K562 (cell line): ENCODE measurements around the gene TLR6. TPM values are rescaled to one million over a fixed set of nuclear protein-coding genes. Genes with fewer than 3 reads are reported as not detected.

Experiments used
- ATAC-seq: fragments of 200-7000 bp; cut with Tn5 transposase; 3 replicates; pipeline ENCODE4 v1.9.1; 2020; ENCODE audit warnings: moderate library complexity
- BruUV-seq: library from RNA; stranded (reverse); fragments of 400-500 nt; replicated peaks from 2 replicates; lab custom pipeline; 2021; lab: Mats Ljungman, UMichigan
- CTCF ChIA-PET: fragments of 300-600 bp; formaldehyde crosslinking; extraction: SDS; loops from one replicate; lab custom pipeline; 2021; ENCODE audit warnings: low intra/inter-chr PET ratio; lab: Yijun Ruan, JAX
- POLR2A ChIA-PET: fragments of 300-600, 350-650 bp; sonication (Branson Sonifier 250); formaldehyde crosslinking; extraction: SDS; loops from one replicate; lab custom pipeline; 2021; ENCODE audit warnings: antibody characterized with exemption, inconsistent platforms; lab: Yijun Ruan, JAX
- DNase-seq, 4 experiments: peaks; one replicate each; pipeline versions ENCODE4 v3.0.0 to v3.0.0-alpha.2; 2011 to 2018; ENCODE audit warnings: low spot score in 3 of 4, mixed read lengths in 3 of 4; ENCODE audit errors: extremely low read depth in 1 of 4
- FAIRE-seq: peaks from 2 replicates; lab custom pipeline; 2011; peaks lifted over from hg19 to GRCh38; lab: Jason Lieb, UNC
- H2AFZ ChIP-seq: 2 replicates; pipeline ENCODE4 v1.6.0; 2011; ENCODE audit warnings: low read depth, low read length, control low read depth, inconsistent platforms
- H3K27ac ChIP-seq: fragments of 200-600 bp; 3 replicates; pipeline ENCODE4 v1.8.0; 2011; ENCODE audit warnings: low read depth, mild to moderate bottlenecking, control low read depth, inconsistent platforms, low read length, moderate library complexity, mixed read lengths; ENCODE audit errors: extremely low read depth
- H3K27me3 ChIP-seq, 2 experiments: fragments of 300-600 bp in 1 of 2; 2 replicates in 1 of 2; 3 replicates in 1 of 2; pipeline versions ENCODE4 v1.6.0 to v1.8.0; 2011; ENCODE audit warnings: inconsistent platforms in 2 of 2, low read length in 2 of 2, mild to moderate bottlenecking in 1 of 2, mixed read lengths in 1 of 2, moderate library complexity in 1 of 2; ENCODE audit not compliant: control insufficient read depth in 2 of 2, insufficient read depth in 2 of 2
- H3K36me3 ChIP-seq: fragments of 300-600 bp; 3 replicates; pipeline ENCODE4 v1.8.0; 2011; ENCODE audit warnings: mild to moderate bottlenecking, low read length, inconsistent platforms; ENCODE audit not compliant: control insufficient read depth, insufficient read depth
- H3K4me1 ChIP-seq, 2 experiments: fragments of 200-600 bp in 1 of 2; replicated peaks in 1 of 2; 2 replicates in 1 of 2; 3 replicates in 1 of 2; pipeline versions ENCODE4 v1.5.1 to v1.8.0; 2011; ENCODE audit warnings: inconsistent platforms in 2 of 2, low read length in 2 of 2, mild to moderate bottlenecking in 1 of 2, mixed read lengths in 1 of 2, moderate library complexity in 1 of 2; ENCODE audit not compliant: control insufficient read depth in 2 of 2, insufficient read depth in 2 of 2
- H3K4me2 ChIP-seq: 2 replicates; pipeline ENCODE4 v1.6.1; 2011; ENCODE audit warnings: low read length, control low read depth, inconsistent platforms, mixed read lengths; ENCODE audit not compliant: insufficient read depth
- H3K4me3 ChIP-seq: fragments of 200-600 bp; sonication (generic), shearing (Covaris generic); 2 replicates; pipeline ENCODE4 v1.5.1; 2016; ENCODE audit warnings: control low read depth, inconsistent platforms
- H3K79me2 ChIP-seq: fragments of 200-600 bp; 3 replicates; pipeline ENCODE4 v1.8.0; 2011; ENCODE audit warnings: low read length, inconsistent platforms; ENCODE audit not compliant: control insufficient read depth, insufficient read depth
- H3K9ac ChIP-seq, 2 experiments: 2 replicates each; pipeline versions ENCODE4 v1.6.0 to v1.6.1; 2011; ENCODE audit warnings: low read depth in 2 of 2, low read length in 2 of 2, control low read depth in 1 of 2, inconsistent platforms in 1 of 2, mild to moderate bottlenecking in 1 of 2, mixed read lengths in 1 of 2; ENCODE audit not compliant: insufficient read depth in 1 of 2
- H3K9me1 ChIP-seq: one replicate; pipeline ENCODE4 v1.6.0; 2011; ENCODE audit warnings: inconsistent platforms, mild to moderate bottlenecking, low read length, moderate library complexity; ENCODE audit not compliant: control insufficient read depth, insufficient read depth
- H3K9me3 ChIP-seq: replicated peaks from 2 replicates; pipeline ENCODE4 v1.5.1; 2011; ENCODE audit warnings: low read depth, low read length, inconsistent platforms; ENCODE audit not compliant: control insufficient read depth, insufficient read depth
- H4K20me1 ChIP-seq: replicated peaks from 2 replicates; pipeline ENCODE4 v1.6.1; 2011; ENCODE audit warnings: low read length, inconsistent platforms, mixed read lengths; ENCODE audit not compliant: control insufficient read depth, insufficient read depth
- BACH1 ChIP-seq: fragments of 200-800 bp; sonication (Bioruptor generic); IDR thresholded peaks from 2 replicates; pipeline ENCODE4 v1.6.1; 2016; ENCODE audit warnings: missing genetic modification characterization, missing compliant biosample characterization
- CBFA2T3 ChIP-seq: fragments of 450-650 bp; IDR thresholded peaks from 2 replicates; pipeline ENCODE4 v1.6.1; 2017
- CEBPB ChIP-seq: fragments of 450-650 bp; IDR thresholded peaks from 2 replicates; pipeline ENCODE4 v1.6.1; 2016; ENCODE audit warnings: missing genetic modification characterization, missing compliant biosample characterization
- DNMT1 ChIP-seq: fragments of 450-650 bp; IDR thresholded peaks from 2 replicates; pipeline ENCODE4 v1.6.1; 2016; ENCODE audit warnings: antibody characterized with exemption, mild to moderate bottlenecking
- ELF2 ChIP-seq: fragments of 250-450 bp; sonication (Bioruptor Pico); IDR thresholded peaks from 2 replicates; pipeline ENCODE4 v1.5.0; 2021; ENCODE audit warnings: mild to moderate bottlenecking
- SMAD1 ChIP-seq: fragments of 150-350 bp; IDR thresholded peaks from 2 replicates; pipeline ENCODE4 v1.6.1; 2014; ENCODE audit warnings: low read length, low read depth; ENCODE audit not compliant: partially characterized antibody
- SMC3 ChIP-seq: conservative IDR thresholded peaks from 2 replicates; pipeline ENCODE4 v1.6.1; 2011; ENCODE audit warnings: low read depth, low read length, improper control_type of control experiment; ENCODE audit not compliant: insufficient read depth
- TAF15 ChIP-seq: fragments of 200-400 bp; formaldehyde crosslinking; IDR thresholded peaks from 2 replicates; pipeline ENCODE4 v1.6.1; 2017; ENCODE audit warnings: mild to moderate bottlenecking, low read depth, low read length, moderate library complexity
- TBL1XR1 ChIP-seq, 2 experiments: IDR thresholded peaks; 2 replicates each; pipeline ENCODE4 v1.6.1; 2012; ENCODE audit warnings: improper control_type of control experiment in 2 of 2, low read length in 2 of 2, mild to moderate bottlenecking in 1 of 2
- TEAD2 ChIP-seq: fragments of 450-650 bp; IDR thresholded peaks from 2 replicates; pipeline ENCODE4 v1.6.1; 2016; ENCODE audit warnings: missing genetic modification characterization, control low read depth, missing compliant biosample characterization
- XRCC3 ChIP-seq: fragments of 450-650 bp; IDR thresholded peaks from 2 replicates; pipeline ENCODE4 v1.6.1; 2017; ENCODE audit warnings: mild to moderate bottlenecking, moderate library complexity
- ZBED1 ChIP-seq: IDR thresholded peaks from 2 replicates; pipeline ENCODE4 v1.6.1; 2014
- ZNF217 ChIP-seq: sonication (generic); formaldehyde crosslinking; IDR thresholded peaks from 2 replicates; pipeline ENCODE4 v1.8.0; 2022; ENCODE audit warnings: mild to moderate bottlenecking, missing genetic modification reagents
- ZNF24 ChIP-seq: fragments of 450-650 bp; IDR thresholded peaks from 2 replicates; pipeline ENCODE4 v1.6.1; 2016
- ZNF347 ChIP-seq: fragments of 450-650 bp; formaldehyde crosslinking; IDR thresholded peaks from 2 replicates; pipeline ENCODE4 v1.4.0; 2020; ENCODE audit warnings: low read depth, mild to moderate bottlenecking, moderate library complexity
- ZNF444 ChIP-seq: fragments of 250-450 bp; sonication (Bioruptor Pico); IDR thresholded peaks from 2 replicates; pipeline ENCODE4 v1.4.0; 2020; ENCODE audit warnings: mild to moderate bottlenecking, moderate library complexity
- WGBS: fragments of 100-300 bp; shearing (Covaris generic); methylation state at CpG from one replicate; pipeline ENCODE4 v1.1.6; 2016; ENCODE audit warnings: low coverage, mixed read lengths; ENCODE audit not compliant: insufficient coverage; ENCODE audit errors: missing lambda C conversion rate; 5-methylcytosine and 5-hydroxymethylcytosine counted together
- in situ Hi-C: fragments of 300-500 bp; cut with MboI; formaldehyde crosslinking; loops from 4 replicates; pipeline ENCODE4 v1.15.0; 2018; ENCODE audit warnings: inconsistent platforms, mixed read lengths
- intact Hi-C: fragments of 100-400 bp; cut with micrococcal nuclease; formaldehyde crosslinking; loops from 2 replicates; pipeline ENCODE4 v1.14.2; 2022
- polyA plus RNA-seq, 8 experiments: library from polyadenylated mRNA; depleted of rRNA in 4 of 8; stranded (reverse) in 5 of 8; unstranded in 3 of 8; fragments of >200 nt; fragmentation: Nextera tagmentation in 2 of 8; fragmentation: Illumina TruSeq in 1 of 8; extraction: Ambion mirVana in 2 of 8; extraction: Trizol in 1 of 8; gene quantifications; 2 replicates each; pipeline versions ENCODE4 v1.2.1 to v1.2.3, GENCODE V29; 2011 to 2014; ENCODE audit warnings: inconsistent platforms in 1 of 8, missing spikeins in 1 of 8
- total RNA-seq, 7 experiments: library from RNA; depleted of rRNA in 6 of 7; stranded (reverse); fragments of >200 nt in 6 of 7; fragmentation: Illumina TruSeq in 2 of 7; extraction: Trizol in 2 of 7; gene quantifications; 2 replicates each; pipeline versions ENCODE4 v1.2.1 to v1.2.3, GENCODE V29; 2011 to 2021; ENCODE audit warnings: low replicate concordance in 1 of 7

TLR6 gene
- total and polyA plus RNA-seq, 9 of the 15 experiments (the other 6 are each of a cell fraction or from before 2014, with no cell fraction given): 0.08 to 1.9 (median 0.91) TPM

DNA sequence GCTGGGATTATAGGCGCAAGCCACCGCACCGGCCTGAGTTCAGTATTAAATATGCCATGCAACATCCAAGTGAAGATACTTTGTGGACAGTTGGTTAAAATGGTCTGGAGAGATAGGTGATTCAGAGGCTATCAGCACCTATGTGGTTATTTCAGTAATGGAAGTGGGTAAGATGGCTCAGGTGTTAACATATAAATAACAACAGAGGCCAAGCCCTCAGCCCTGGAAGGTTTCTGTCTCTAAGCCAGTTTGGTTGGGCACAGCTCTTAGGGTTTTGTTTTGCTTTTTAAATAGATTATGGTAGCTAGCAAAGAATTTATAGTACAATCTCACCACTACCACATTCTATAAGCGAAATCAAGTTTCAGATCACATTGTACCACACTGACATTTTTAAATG lies 27.6 kb upstream of the TLR6 start:
- Histone ChIP-seq H3K36me3 (no peaks in the 10 kb centered on the region; the same call in 2 of the 3 replicates), H3K27me3 (no peaks in the 10 kb centered on the region), H3K27ac (no peak overlapping the region), H3K4me3 (no peak overlapping the region), H3K4me1 (no peaks in the 10 kb centered on the region; a peak in 1 of 5 replicates), H2AFZ (no peak overlapping the region), H3K4me2 (no peak overlapping the region), H3K9me3 (no peaks in the 10 kb centered on the region), H4K20me1 (0 out of 2 replicates have a peak, but pooled peaks cover 6% of the 10 kb centered on the region), H3K79me2 (no peaks in the 10 kb centered on the region), H3K9me1 (no peaks in the 10 kb centered on the region), H3K9ac (no peak overlapping the region)
- 77% methylated on average over 4 of the region's 4 CpGs for WGBS
- in situ Hi-C loops: loop anchor here (25.0 kb wide), 1 partner anchor 728 kb away; no protein-coding TSS in a partner anchor
- intact Hi-C loops: no loop called here
- ChIA-PET CTCF (no interaction called here), POLR2A (interaction anchor here (1.9 kb wide), 1 partner anchor 11 kb away, joined by 11 read pairs; no protein-coding TSS in a partner anchor)
- TF ChIP-seq TBL1XR1 (IDR thresholded peaks at IDR 0.05; ENCODE audit: low read length in 2 of 2) (no peak), TAF15 (no peak), SMAD1 (no peak), ZNF347 (CRISPR knock-in tag) (no peak), XRCC3 (no peak), ZBED1 (no peak), CBFA2T3 (no peak), ZNF444 (CRISPR knock-in tag) (no peak), BACH1 (tag) (no peak), ELF2 (CRISPR knock-in tag) (no peak), SMC3 (no peak), CEBPB (tag) (no peak), ZNF217 (CRISPR knock-in tag) (no peak), ZNF24 (no peak), DNMT1 (no peak), TEAD2 (tag) (no peak)
- BruUV-seq: no TSS peak
- no peak for ATAC-seq
- no peak for DNase-seq
- FAIRE-seq: no peak
